Type B pancreatic cell (in vitro differentiated cells): ENCODE measurements around the gene SCN8A. TPM values are rescaled to one million over a fixed set of nuclear protein-coding genes. Genes with fewer than 3 reads are reported as not detected.

Source experiments
- DNase-seq: peaks from one replicate; pipeline ENCODE4 v3.0.0; 2021; ENCODE audit warnings: mixed read lengths; ENCODE audit not compliant: unreplicated experiment; ENCODE audit errors: extremely low spot score
- H3K27ac Mint-ChIP-seq: 2 replicates; pipeline ENCODE4 v1.8.0; 2021; ENCODE audit warnings: mild to moderate bottlenecking, mixed read lengths
- H3K27me3 Mint-ChIP-seq: 2 replicates; pipeline ENCODE4 v1.8.0; 2021; ENCODE audit warnings: mixed read lengths
- H3K36me3 Mint-ChIP-seq: 2 replicates; pipeline ENCODE4 v1.8.0; 2021; ENCODE audit warnings: mixed read lengths
- H3K4me1 Mint-ChIP-seq: one replicate; pipeline ENCODE4 v1.8.0; 2021; ENCODE audit warnings: mixed read lengths; ENCODE audit not compliant: unreplicated experiment
- H3K4me3 Mint-ChIP-seq: 2 replicates; pipeline ENCODE4 v1.8.0; 2021; ENCODE audit warnings: mild to moderate bottlenecking, mixed read lengths
- H3K9me3 Mint-ChIP-seq: 2 replicates; pipeline ENCODE4 v1.8.0; 2021; ENCODE audit warnings: mixed read lengths
- total RNA-seq: library from RNA; stranded (reverse); gene quantifications from 2 replicates; pipeline ENCODE4 v1.2.1, GENCODE V29; 2021; ENCODE audit warnings: low replicate concordance
- TF ChIP-seq, protein P1 (sequence below): fragments of 200-600 bp; sonication (generic); conservative IDR thresholded peaks from 2 replicates; pipeline ENCODE4 v1.5.0; 2021; ENCODE audit warnings: antibody characterized with exemption, mild to moderate bottlenecking

Gene SCN8A
- total RNA-seq, 1 donor from 2014 or later: 3.9 TPM

DNA sequence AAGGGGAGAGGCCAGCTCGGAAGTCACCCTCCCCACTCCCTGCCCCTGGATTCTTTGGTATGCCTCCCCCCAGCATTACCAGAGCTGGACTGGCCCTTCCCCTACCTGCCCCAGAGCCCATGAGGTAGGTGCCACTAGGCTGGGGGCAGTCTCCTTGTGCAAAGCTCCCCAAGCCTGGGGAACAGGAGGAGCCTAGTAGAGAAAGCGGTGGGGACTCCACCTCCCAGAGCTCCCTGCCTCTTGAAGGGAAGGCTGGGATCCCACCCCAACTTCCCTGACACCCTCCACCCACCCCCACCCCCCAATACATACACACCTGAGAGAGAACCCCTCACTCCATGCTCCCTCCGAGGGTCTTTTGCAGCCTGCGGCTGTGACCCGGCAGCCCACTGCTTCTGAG lies 227.1 kb downstream of the SCN8A start:
- no peak for DNase-seq
- no peaks in the 10 kb centered on the region for H3K9me3 Mint-ChIP-seq
- TF ChIP-seq, protein P1, sequence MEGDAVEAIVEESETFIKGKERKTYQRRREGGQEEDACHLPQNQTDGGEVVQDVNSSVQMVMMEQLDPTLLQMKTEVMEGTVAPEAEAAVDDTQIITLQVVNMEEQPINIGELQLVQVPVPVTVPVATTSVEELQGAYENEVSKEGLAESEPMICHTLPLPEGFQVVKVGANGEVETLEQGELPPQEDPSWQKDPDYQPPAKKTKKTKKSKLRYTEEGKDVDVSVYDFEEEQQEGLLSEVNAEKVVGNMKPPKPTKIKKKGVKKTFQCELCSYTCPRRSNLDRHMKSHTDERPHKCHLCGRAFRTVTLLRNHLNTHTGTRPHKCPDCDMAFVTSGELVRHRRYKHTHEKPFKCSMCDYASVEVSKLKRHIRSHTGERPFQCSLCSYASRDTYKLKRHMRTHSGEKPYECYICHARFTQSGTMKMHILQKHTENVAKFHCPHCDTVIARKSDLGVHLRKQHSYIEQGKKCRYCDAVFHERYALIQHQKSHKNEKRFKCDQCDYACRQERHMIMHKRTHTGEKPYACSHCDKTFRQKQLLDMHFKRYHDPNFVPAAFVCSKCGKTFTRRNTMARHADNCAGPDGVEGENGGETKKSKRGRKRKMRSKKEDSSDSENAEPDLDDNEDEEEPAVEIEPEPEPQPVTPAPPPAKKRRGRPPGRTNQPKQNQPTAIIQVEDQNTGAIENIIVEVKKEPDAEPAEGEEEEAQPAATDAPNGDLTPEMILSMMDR: no peak
- no peak overlapping the region for H3K27ac Mint-ChIP-seq
- no peak overlapping the region for H3K4me3 Mint-ChIP-seq
- peaks cover 23% of the 10 kb centered on the region for H3K27me3 Mint-ChIP-seq
- H3K36me3 Mint-ChIP-seq: peaks cover 5% of the 10 kb centered on the region
- H3K4me1 Mint-ChIP-seq: peaks cover 9% of the 10 kb centered on the region

DNA sequence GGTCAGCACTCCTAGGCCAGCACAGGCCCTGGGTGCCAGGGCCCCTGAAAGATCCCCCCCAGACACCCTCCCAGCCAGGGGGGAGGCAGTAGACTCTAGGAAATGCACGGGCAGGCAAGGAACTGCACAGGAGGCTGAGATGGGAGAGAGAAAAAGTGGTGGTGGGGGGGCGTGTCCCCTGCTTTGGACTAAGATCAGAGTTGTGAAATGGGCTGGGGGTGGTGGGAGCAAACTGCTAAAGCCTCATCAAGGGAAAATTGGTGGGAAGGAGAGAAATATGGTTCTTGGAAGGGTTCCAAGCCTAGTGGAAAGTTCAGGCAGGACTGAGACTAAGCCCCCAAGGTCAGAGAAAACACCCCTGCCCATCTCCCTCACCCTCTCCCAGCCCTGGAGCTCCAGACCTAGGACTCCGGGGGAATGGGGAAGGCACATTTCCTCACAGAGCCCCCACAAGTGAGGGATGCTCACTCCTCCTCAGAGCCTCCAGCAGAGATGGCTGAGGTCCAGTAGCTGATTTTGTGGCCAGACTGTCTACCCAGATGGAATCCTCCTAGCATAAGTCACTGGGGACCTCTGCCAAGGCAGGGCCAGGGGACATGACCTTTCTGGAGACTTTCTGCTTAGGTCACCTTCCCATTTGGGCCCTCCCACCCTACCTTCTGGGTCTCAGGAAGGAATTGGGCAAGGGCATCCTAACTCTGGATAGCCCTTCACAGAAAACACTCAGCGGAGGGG lies 227.7 kb downstream of the SCN8A start:
- no peak overlapping the region for H3K27ac Mint-ChIP-seq
- H3K4me3 Mint-ChIP-seq: no peak overlapping the region
- H3K36me3 Mint-ChIP-seq: peaks cover 5% of the 10 kb centered on the region

DNA sequence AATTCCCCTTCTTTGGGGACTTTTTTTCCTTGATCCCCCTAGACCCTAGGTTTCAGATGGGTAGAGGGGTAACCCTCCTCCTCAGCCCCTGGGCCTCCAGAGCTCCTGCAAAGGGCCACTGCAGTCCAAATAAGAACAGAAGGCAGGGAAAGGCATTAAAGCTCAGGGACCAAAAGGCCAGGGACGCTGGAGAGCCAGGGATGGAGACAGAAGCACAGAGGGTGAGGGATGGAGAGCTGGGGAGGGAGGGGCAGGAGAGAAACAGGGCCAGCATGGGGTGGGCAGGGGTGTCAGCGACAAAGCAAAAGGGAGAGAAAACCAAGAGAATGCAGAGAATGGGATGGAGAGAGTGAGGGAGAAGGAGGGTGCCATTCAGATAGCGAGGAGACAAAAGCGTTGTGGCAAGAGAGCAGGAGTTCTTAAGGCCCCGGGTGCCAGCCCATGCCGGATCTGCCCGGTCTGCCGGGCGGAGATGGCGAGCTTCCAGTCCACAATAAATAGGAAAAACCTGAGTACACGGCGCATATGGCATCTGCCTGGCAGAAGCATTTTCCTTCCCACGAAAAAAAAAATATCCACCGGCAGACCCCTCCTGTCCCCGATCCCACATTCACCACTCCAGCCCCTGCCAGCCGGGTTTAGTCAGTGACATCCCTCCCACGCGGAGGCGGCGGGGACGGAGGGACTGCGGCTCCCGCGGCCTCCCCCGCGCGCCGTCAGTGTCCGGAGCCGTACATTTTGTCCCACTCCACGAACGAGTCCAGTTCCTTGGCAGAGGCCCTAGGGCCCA lies 228.9 kb downstream of the SCN8A start:
- H3K36me3 Mint-ChIP-seq: peaks cover 5% of the 10 kb centered on the region
- TF ChIP-seq, protein P1: no peak
- no peak overlapping the region for H3K4me3 Mint-ChIP-seq
- H3K4me1 Mint-ChIP-seq: peaks cover 9% of the 10 kb centered on the region
- H3K27ac Mint-ChIP-seq: peak overlapping the region; percentile 67
- no peak for DNase-seq
- H3K9me3 Mint-ChIP-seq: no peaks in the 10 kb centered on the region
- H3K27me3 Mint-ChIP-seq: peaks cover 23% of the 10 kb centered on the region

More for the DNA sequence above, 227.7 kb downstream of the SCN8A start:
- Mint-ChIP-seq H3K9me3 (no peaks in the 10 kb centered on the region), H3K27me3 (peaks cover 23% of the 10 kb centered on the region), H3K4me1 (peaks cover 9% of the 10 kb centered on the region)
- TF ChIP-seq, protein P1: no peak
- no peak for DNase-seq

DNA sequence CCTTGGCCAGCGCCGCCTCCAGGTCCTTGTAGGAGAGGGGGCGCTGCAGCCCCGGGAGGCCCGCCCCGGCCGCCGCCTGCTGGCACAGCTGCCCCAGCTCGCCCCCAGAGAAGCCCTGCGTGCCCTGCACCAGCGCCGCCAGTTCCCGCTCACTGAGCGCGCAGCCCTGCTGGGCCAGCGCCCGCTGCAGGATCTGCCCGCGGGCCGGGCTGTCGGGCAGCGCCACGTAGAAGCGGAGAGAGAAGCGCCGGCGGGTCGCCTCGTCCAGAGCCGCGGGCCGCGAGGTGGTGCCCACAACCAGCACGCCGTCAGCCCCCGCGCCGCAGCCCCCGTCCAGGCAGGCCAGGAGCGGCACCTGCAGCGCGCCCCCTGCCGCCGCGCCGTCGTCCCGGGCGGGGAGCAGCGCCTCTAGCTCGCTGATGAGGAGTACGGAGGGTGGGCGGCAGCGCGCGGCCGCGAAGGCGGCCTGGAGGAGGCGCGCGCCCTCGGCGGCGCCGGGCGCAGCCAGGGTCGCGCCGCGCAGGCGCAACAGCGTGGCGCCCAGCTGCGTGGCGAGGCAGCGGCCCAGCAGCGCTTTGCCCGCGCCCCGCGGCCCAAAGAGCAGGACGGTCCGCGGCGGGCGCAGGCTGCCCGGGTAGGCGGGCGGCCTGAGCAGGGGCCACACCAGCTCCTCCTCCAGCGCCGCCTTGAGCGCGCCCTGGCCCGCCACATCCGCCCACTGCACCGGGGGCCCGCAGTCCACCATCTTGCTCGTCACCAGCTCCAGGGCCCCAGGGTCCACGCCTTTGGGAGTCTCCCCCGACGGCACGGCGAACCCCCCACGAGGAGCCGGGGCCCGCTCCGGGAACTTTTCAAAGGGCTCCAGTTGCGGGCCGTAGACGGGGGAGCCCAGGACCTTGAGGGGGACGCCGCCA lies 229.8 kb downstream of the SCN8A start:
- Mint-ChIP-seq H3K36me3 (peaks cover 5% of the 10 kb centered on the region), H3K9me3 (no peaks in the 10 kb centered on the region), H3K27me3 (peaks cover 14% of the 10 kb centered on the region), H3K27ac (no peak overlapping the region), H3K4me1 (peaks cover 10% of the 10 kb centered on the region), H3K4me3 (no peak overlapping the region)
- DNase-seq: peak; percentile 77
- TF ChIP-seq, protein P1: peak; percentile 59
